ENCODE data around the gene OTUD1. TPM values are rescaled to one million over a fixed set of nuclear protein-coding genes. Genes with fewer than 3 reads are reported as not detected.

Gene OTUD1
- total RNA-seq, 1 donor from 2014 or later, result 6.3 TPM

- Histone ChIP-seq H3K4me2 (ENCODE audit: low read length) (no peak overlapping the region), H3K36me3 (ENCODE audit: insufficient read depth, low read length) (no peaks in the 10 kb centered on the region), H3K27me3 (ENCODE audit: insufficient read depth, low read length) (no peaks in the 10 kb centered on the region), H4K20me1 (ENCODE audit: insufficient read depth, low read length) (peaks cover 16% of the 10 kb centered on the region), H3K9ac (ENCODE audit: low read length) (no peak overlapping the region), H3K9me3 (ENCODE audit: insufficient read depth, low read depth, low read length) (no peaks in the 10 kb centered on the region), H3K4me3 (ENCODE audit: insufficient read depth, low read depth, low read length) (no peak overlapping the region), H3K4me1 (ENCODE audit: insufficient read depth, low read length) (peaks cover 8% of the 10 kb centered on the region), H3K27ac (ENCODE audit: low read depth, low read length) (no peak overlapping the region), H3K79me2 (ENCODE audit: insufficient read depth, low read length) (no peaks in the 10 kb centered on the region), H2AFZ (ENCODE audit: low read depth, low read length) (no peak overlapping the region)
- no peak for FAIRE-seq
- Mint-ChIP-seq H3K9me3 (ENCODE audit: unreplicated experiment) (no peaks in the 10 kb centered on the region), H3K36me3 (ENCODE audit: low read depth, unreplicated experiment) (peaks cover 1% of the 10 kb centered on the region), H3K27ac (ENCODE audit: unreplicated experiment) (no peak overlapping the region), H3K4me3 (ENCODE audit: unreplicated experiment) (no peak overlapping the region), H3K27me3 (ENCODE audit: low read depth, unreplicated experiment) (no peaks in the 10 kb centered on the region), H3K4me1 (ENCODE audit: low read depth, unreplicated experiment) (peaks cover 13% of the 10 kb centered on the region)
- DNase-seq (ENCODE audit: low read depth), result no peak
- TF ChIP-seq EZH2 (IDR thresholded peaks at IDR 0.05; ENCODE audit: insufficient read depth, low read length) (no peak), CTCF (IDR thresholded peaks at IDR 0.05; ENCODE audit: insufficient read depth, low read depth, low read length) (no peak)
Measured at GRCh38 chr10:23445591-23445990, 6.7 kb downstream of the OTUD1 start.

- H3K4me2 ChIP-seq (ENCODE audit: low read length), result no peak overlapping the region
- Mint-ChIP-seq H3K4me3 (ENCODE audit: unreplicated experiment) (no peak overlapping the region), H3K36me3 (ENCODE audit: low read depth, unreplicated experiment) (no peaks in the 10 kb centered on the region), H3K27me3 (ENCODE audit: low read depth, unreplicated experiment) (no peaks in the 10 kb centered on the region), H3K4me1 (ENCODE audit: low read depth, unreplicated experiment) (peaks cover 3% of the 10 kb centered on the region), H3K27ac (ENCODE audit: unreplicated experiment) (no peak overlapping the region), H3K9me3 (ENCODE audit: unreplicated experiment) (no peaks in the 10 kb centered on the region)
- no peaks in the 10 kb centered on the region for H3K79me2 ChIP-seq (ENCODE audit: insufficient read depth, low read length)
- DNase-seq (ENCODE audit: low read depth) (no peak), FAIRE-seq (no peak)
- TF ChIP-seq EZH2 (IDR thresholded peaks at IDR 0.05; ENCODE audit: insufficient read depth, low read length), result no peak
- no peak for TF ChIP-seq CTCF (IDR thresholded peaks at IDR 0.05; ENCODE audit: insufficient read depth, low read depth, low read length)
- no peaks in the 10 kb centered on the region for H3K36me3 ChIP-seq (ENCODE audit: insufficient read depth, low read length)
- peaks cover 2% of the 10 kb centered on the region for H4K20me1 ChIP-seq (ENCODE audit: insufficient read depth, low read length)
- no peaks in the 10 kb centered on the region for H3K9me3 ChIP-seq (ENCODE audit: insufficient read depth, low read depth, low read length)
- H3K4me3 ChIP-seq (ENCODE audit: insufficient read depth, low read depth, low read length), result no peak overlapping the region
- no peak overlapping the region for H3K27ac ChIP-seq (ENCODE audit: low read depth, low read length)
- no peaks in the 10 kb centered on the region for H3K27me3 ChIP-seq (ENCODE audit: insufficient read depth, low read length)
- H3K9ac ChIP-seq (ENCODE audit: low read length), result no peak overlapping the region
- H2AFZ ChIP-seq (ENCODE audit: low read depth, low read length), result no peak overlapping the region
- H3K4me1 ChIP-seq (ENCODE audit: insufficient read depth, low read length), result no peaks in the 10 kb centered on the region
Measured at GRCh38 chr10:23448323-23448722, 9.4 kb downstream of the OTUD1 start.

GRCh38 chr10:23448802-23449570 is 10.1 kb downstream of the OTUD1 start:
- DNase-seq (ENCODE audit: low read depth), result no peak
- no peaks in the 10 kb centered on the region for H3K36me3 Mint-ChIP-seq (ENCODE audit: low read depth, unreplicated experiment)
- FAIRE-seq, result no peak

More at GRCh38 chr10:23448802-23449570, 10.1 kb downstream of the OTUD1 start:
- Mint-ChIP-seq H3K4me1 (ENCODE audit: low read depth, unreplicated experiment) (peaks cover 3% of the 10 kb centered on the region), H3K4me3 (ENCODE audit: unreplicated experiment) (no peak overlapping the region), H3K27me3 (ENCODE audit: low read depth, unreplicated experiment) (no peaks in the 10 kb centered on the region), H3K9me3 (ENCODE audit: unreplicated experiment) (no peaks in the 10 kb centered on the region), H3K27ac (ENCODE audit: unreplicated experiment) (no peak overlapping the region)
- no peak overlapping the region for H3K27ac ChIP-seq (ENCODE audit: low read depth, low read length)
- TF ChIP-seq EZH2 (IDR thresholded peaks at IDR 0.05; ENCODE audit: insufficient read depth, low read length), result no peak
- TF ChIP-seq CTCF (IDR thresholded peaks at IDR 0.05; ENCODE audit: insufficient read depth, low read depth, low read length), result no peak
- no peaks in the 10 kb centered on the region for H3K9me3 ChIP-seq (ENCODE audit: insufficient read depth, low read depth, low read length)
- no peak overlapping the region for H3K9ac ChIP-seq (ENCODE audit: low read length)
- no peak overlapping the region for H2AFZ ChIP-seq (ENCODE audit: low read depth, low read length)
- H3K4me2 ChIP-seq (ENCODE audit: low read length), result no peak overlapping the region
- H3K36me3 ChIP-seq (ENCODE audit: insufficient read depth, low read length), result no peaks in the 10 kb centered on the region
- no peaks in the 10 kb centered on the region for H3K79me2 ChIP-seq (ENCODE audit: insufficient read depth, low read length)
- H3K27me3 ChIP-seq (ENCODE audit: insufficient read depth, low read length), result no peaks in the 10 kb centered on the region
- H4K20me1 ChIP-seq (ENCODE audit: insufficient read depth, low read length), result no peaks in the 10 kb centered on the region
- no peaks in the 10 kb centered on the region for H3K4me1 ChIP-seq (ENCODE audit: insufficient read depth, low read length)
- H3K4me3 ChIP-seq (ENCODE audit: insufficient read depth, low read depth, low read length), result no peak overlapping the region
